CD14-positive monocyte (primary cell): ENCODE measurements around the gene ZNF500. TPM values are rescaled to one million over a fixed set of nuclear protein-coding genes. Genes with fewer than 3 reads are reported as not detected.

ENCODE experiments used
- DNase-seq, 3 donors: peaks; one replicate each; pipeline ENCODE4 v3.0.0-alpha.2; 2011 to 2022
- H2AFZ ChIP-seq: 2 replicates; pipeline ENCODE4 v1.6.0; 2012; ENCODE audit warnings: mild to moderate bottlenecking, low read depth, low read length, inconsistent platforms; ENCODE audit not compliant: insufficient read depth, poor library complexity, severe bottlenecking
- H3K27ac ChIP-seq, 2 donors: 1 replicate in 1 of 2; 2 replicates in 1 of 2; pipeline ENCODE4 v1.5.1; 2012 to 2013; ENCODE audit warnings: low read length in 2 of 2, control low read depth in 1 of 2, inconsistent platforms in 1 of 2, low read depth in 1 of 2, mild to moderate bottlenecking in 1 of 2
- H3K27me3 ChIP-seq, 2 donors: one replicate each; pipeline versions ENCODE4 v1.6.0 to v1.6.1; 2011 to 2013; ENCODE audit warnings: low read length in 2 of 2; ENCODE audit not compliant: control insufficient read depth in 2 of 2, insufficient read depth in 2 of 2
- H3K36me3 ChIP-seq, 2 donors: replicated peaks in 1 of 2; 1 replicate in 1 of 2; 2 replicates in 1 of 2; pipeline versions ENCODE4 v1.5.1 to v1.6.1; 2012 to 2013; ENCODE audit warnings: low read length in 2 of 2, control low read depth in 1 of 2, inconsistent platforms in 1 of 2, mild to moderate bottlenecking in 1 of 2; ENCODE audit not compliant: insufficient read depth in 2 of 2, control insufficient read depth in 1 of 2
- H3K4me1 ChIP-seq, 2 donors: 1 replicate in 1 of 2; 2 replicates in 1 of 2; pipeline versions ENCODE4 v1.5.1 to v1.6.1; 2012 to 2013; ENCODE audit warnings: low read length in 2 of 2, control low read depth in 1 of 2, inconsistent platforms in 1 of 2, mild to moderate bottlenecking in 1 of 2, moderate library complexity in 1 of 2; ENCODE audit not compliant: insufficient read depth in 2 of 2, control insufficient read depth in 1 of 2
- H3K4me2 ChIP-seq: replicated peaks from 2 replicates; pipeline ENCODE3; 2012; ENCODE audit warnings: low read length, moderate library complexity, mild to moderate bottlenecking; ENCODE audit not compliant: poor library complexity, severe bottlenecking; ENCODE audit errors: extremely low read depth
- H3K4me3 ChIP-seq, 3 experiments: fragments of 200-600 bp in 1 of 3; sonication (generic) in 1 of 3; replicated peaks in 1 of 3; 1 replicate in 2 of 3; 2 replicates in 1 of 3; pipeline ENCODE4 v1.5.1; 2011 to 2013; ENCODE audit warnings: low read length in 3 of 3, mild to moderate bottlenecking in 3 of 3, control low read depth in 2 of 3, low read depth in 2 of 3, inconsistent platforms in 1 of 3, moderate library complexity in 1 of 3
- H3K79me2 ChIP-seq: 2 replicates; pipeline ENCODE4 v1.6.0; 2012; ENCODE audit warnings: mild to moderate bottlenecking, control low read depth, inconsistent platforms, low read length, moderate library complexity; ENCODE audit not compliant: insufficient read depth
- H3K9ac ChIP-seq: 2 replicates; pipeline ENCODE4 v1.6.0; 2017; ENCODE audit warnings: low read length, mild to moderate bottlenecking; ENCODE audit not compliant: insufficient read depth, poor library complexity, severe bottlenecking
- H3K9me3 ChIP-seq, 2 donors: replicated peaks in 1 of 2; 1 replicate in 1 of 2; 2 replicates in 1 of 2; pipeline versions ENCODE4 v1.5.1 to v1.6.1; 2012 to 2013; ENCODE audit warnings: low read length in 2 of 2, control low read depth in 1 of 2; ENCODE audit not compliant: control insufficient read depth in 1 of 2, insufficient read depth in 1 of 2
- H4K20me1 ChIP-seq: 2 replicates; pipeline ENCODE4 v1.6.0; 2012; ENCODE audit warnings: mild to moderate bottlenecking, low read length, control low read depth, moderate library complexity; ENCODE audit not compliant: insufficient read depth
- H3K27ac Mint-ChIP-seq, 7 donors: one replicate each; pipeline ENCODE4 v1.8.0; 2020; ENCODE audit warnings: mild to moderate bottlenecking in 7 of 7, mixed read lengths in 7 of 7, moderate library complexity in 6 of 7, inconsistent platforms in 2 of 7
- H3K27me3 Mint-ChIP-seq, 3 donors: one replicate each; pipeline ENCODE4 v1.8.0; 2021 to 2022; ENCODE audit warnings: low read depth in 3 of 3, mild to moderate bottlenecking in 3 of 3, mixed read lengths in 3 of 3, moderate library complexity in 3 of 3, inconsistent platforms in 1 of 3
- H3K36me3 Mint-ChIP-seq, 2 donors: one replicate each; pipeline ENCODE4 v1.8.0; 2020; ENCODE audit warnings: mixed read lengths in 2 of 2, inconsistent platforms in 1 of 2, mild to moderate bottlenecking in 1 of 2
- H3K4me1 Mint-ChIP-seq: one replicate; pipeline ENCODE4 v1.8.0; 2020; ENCODE audit warnings: mild to moderate bottlenecking, mixed read lengths
- H3K4me3 Mint-ChIP-seq, 2 donors: one replicate each; pipeline ENCODE4 v1.8.0; 2020; ENCODE audit warnings: mild to moderate bottlenecking in 2 of 2, mixed read lengths in 2 of 2, moderate library complexity in 1 of 2
- H3K9me3 Mint-ChIP-seq, 7 donors: one replicate each; pipeline ENCODE4 v1.8.0; 2020 to 2022; ENCODE audit warnings: mixed read lengths in 7 of 7, mild to moderate bottlenecking in 6 of 7, moderate library complexity in 6 of 7, inconsistent platforms in 2 of 7
- CTCF ChIP-seq: fragments of 200-600 bp; IDR thresholded peaks from one replicate; pipeline ENCODE4 v1.8.0; 2022; ENCODE audit warnings: antibody characterized with exemption, mild to moderate bottlenecking
- WGBS: methylation state at CpG from one replicate; pipeline ENCODE4 v1.1.5; 2013; ENCODE audit warnings: missing lambda C conversion rate; ENCODE audit not compliant: insufficient coverage; 5-methylcytosine and 5-hydroxymethylcytosine counted together
- intact Hi-C, 2 donors: fragments of 100-400 bp; cut with micrococcal nuclease; formaldehyde crosslinking; loops; one replicate each; pipeline versions ENCODE4 v1.15.0 to v1.15.1; 2023
- polyA plus RNA-seq, 3 donors: library from polyadenylated mRNA; depleted of rRNA in 1 of 3; unstranded in 2 of 3; stranded (reverse) in 1 of 3; fragments of 300-500 nt in 2 of 3; fragments of >200 nt in 1 of 3; fragmentation: Illumina TruSeq in 2 of 3; gene quantifications; 1 replicate in 2 of 3; 2 replicates in 1 of 3; pipeline ENCODE4 v1.2.3, GENCODE V29; 2012 to 2021

ZNF500 gene
- polyA plus RNA-seq, 3 donors: 2.4 to 5.6 (median 5.2) TPM

GRCh38 chr16:4775005-4775404 is 8.0 kb upstream of the ZNF500 start:
- Histone ChIP-seq H3K4me2 (no peak overlapping the region), H4K20me1 (no peaks in the 10 kb centered on the region), H3K36me3 (no peaks in the 10 kb centered on the region), H3K27ac (no peak overlapping the region), H3K9ac (no peak overlapping the region), H2AFZ (no peak overlapping the region), H3K4me1 (peaks cover 4 to 12% of the 10 kb centered on the region in 2 donors), H3K9me3 (no peaks in the 10 kb centered on the region), H3K79me2 (no peaks in the 10 kb centered on the region), H3K27me3 (no peaks in the 10 kb centered on the region), H3K4me3 (no peak overlapping the region)
- Mint-ChIP-seq H3K4me1 (peaks cover 14% of the 10 kb centered on the region), H3K27ac (no peak overlapping the region), H3K4me3 (no peak overlapping the region), H3K27me3 (peaks cover 0 to 3% (median 2%) of the 10 kb centered on the region in 3 donors), H3K36me3 (no peaks in the 10 kb centered on the region), H3K9me3 (peaks cover 0 to 2% (median 0%) of the 10 kb centered on the region in 7 donors)
- 78% methylated on average over 3 of the region's 13 CpGs for WGBS
- DNase-seq: no peak
- intact Hi-C loops: no loop called here
- no peak for TF ChIP-seq CTCF

GRCh38 chr16:4772351-4772750 is 5.4 kb upstream of the ZNF500 start:
- WGBS: 100% methylated on average over 3 of the region's 5 CpGs
- H2AFZ ChIP-seq: no peak overlapping the region
- H3K36me3 Mint-ChIP-seq: no peaks in the 10 kb centered on the region
- no peaks in the 10 kb centered on the region for H3K79me2 ChIP-seq
- no peaks in the 10 kb centered on the region for H3K36me3 ChIP-seq
- peaks cover 0 to 2% (median 0%) of the 10 kb centered on the region in 7 donors for H3K9me3 Mint-ChIP-seq
- H3K27ac ChIP-seq: no peak overlapping the region
- H3K27me3 Mint-ChIP-seq: peaks cover 1 to 3% (median 2%) of the 10 kb centered on the region in 3 donors
- TF ChIP-seq CTCF: no peak
- H3K27ac Mint-ChIP-seq: no peak overlapping the region
- H3K4me3 Mint-ChIP-seq: no peak overlapping the region
- intact Hi-C loops: no loop called here
- H3K4me2 ChIP-seq: no peak overlapping the region
- peaks cover 32% of the 10 kb centered on the region for H3K4me1 Mint-ChIP-seq
- H3K9me3 ChIP-seq: no peaks in the 10 kb centered on the region
- no peak overlapping the region for H3K4me3 ChIP-seq
- H3K9ac ChIP-seq: no peak overlapping the region
- DNase-seq: no peak
- H3K27me3 ChIP-seq: no peaks in the 10 kb centered on the region
- no peaks in the 10 kb centered on the region for H4K20me1 ChIP-seq
- H3K4me1 ChIP-seq: peaks cover 18 to 29% of the 10 kb centered on the region in 2 donors
